SK-N-SH (cell line): ENCODE data around the gene LVRN.

Source experiments
- ELF1 ChIP-seq: IDR thresholded peaks from 2 replicates; pipeline ENCODE4 v1.4.0; 2012
- EZH2phosphoT487 ChIP-seq: fragments of 200-600 bp; sonication (generic); IDR thresholded peaks from 2 replicates; pipeline ENCODE4 v1.6.1; 2017; ENCODE audit warnings: low read depth, mixed run types, mild to moderate bottlenecking, antibody characterized with exemption, moderate library complexity, borderline replicate concordance
- GABPA ChIP-seq: IDR thresholded peaks from 2 replicates; pipeline ENCODE4 v1.4.0; 2012; ENCODE audit warnings: low read depth, mild to moderate bottlenecking
- MXI1 ChIP-seq: IDR thresholded peaks from 2 replicates; pipeline ENCODE4 v1.6.1; 2012; ENCODE audit warnings: mild to moderate bottlenecking, low read depth, low read length, improper control_type of control experiment
- POLR2AphosphoS5 ChIP-seq: IDR thresholded peaks from 2 replicates; pipeline ENCODE4 v1.6.1; 2012; ENCODE audit warnings: low read depth, low read length
- RAD21 ChIP-seq: IDR thresholded peaks from 2 replicates; pipeline ENCODE4 v1.6.1; 2012; ENCODE audit warnings: mild to moderate bottlenecking, low read length
- RCOR1 ChIP-seq: fragments of 150-350 bp; IDR thresholded peaks from 2 replicates; pipeline ENCODE4 v1.6.1; 2017; ENCODE audit warnings: antibody characterized with exemption, low read length
- SIN3A ChIP-seq: IDR thresholded peaks from 2 replicates; pipeline ENCODE4 v1.6.1; 2012; ENCODE audit warnings: low read depth, mild to moderate bottlenecking, low read length, moderate library complexity, borderline replicate concordance
- TAF1 ChIP-seq: IDR thresholded peaks from 2 replicates; pipeline ENCODE4 v1.6.1; 2012; ENCODE audit warnings: low read depth, mild to moderate bottlenecking, low read length, moderate library complexity, borderline replicate concordance
- TCF12 ChIP-seq: IDR thresholded peaks from 2 replicates; pipeline ENCODE4 v1.4.0; 2012
- TEAD4 ChIP-seq: IDR thresholded peaks from 2 replicates; pipeline ENCODE4 v1.4.0; 2012; ENCODE audit warnings: mild to moderate bottlenecking, borderline replicate concordance; ENCODE audit not compliant: insufficient read depth
- YY1 ChIP-seq: IDR thresholded peaks from 2 replicates; pipeline ENCODE4 v1.4.0; 2012; ENCODE audit warnings: low read depth, mild to moderate bottlenecking
- TF ChIP-seq, protein P1 (sequence below): fragments of 200-600 bp; sonication (generic); IDR thresholded peaks from 2 replicates; pipeline ENCODE4 v1.6.1; 2017; ENCODE audit warnings: antibody characterized with exemption, mild to moderate bottlenecking, moderate library complexity
- TF ChIP-seq, protein P2 (sequence below): IDR thresholded peaks from 2 replicates; pipeline ENCODE4 v1.4.0; 2012; ENCODE audit warnings: low read depth

DNA sequence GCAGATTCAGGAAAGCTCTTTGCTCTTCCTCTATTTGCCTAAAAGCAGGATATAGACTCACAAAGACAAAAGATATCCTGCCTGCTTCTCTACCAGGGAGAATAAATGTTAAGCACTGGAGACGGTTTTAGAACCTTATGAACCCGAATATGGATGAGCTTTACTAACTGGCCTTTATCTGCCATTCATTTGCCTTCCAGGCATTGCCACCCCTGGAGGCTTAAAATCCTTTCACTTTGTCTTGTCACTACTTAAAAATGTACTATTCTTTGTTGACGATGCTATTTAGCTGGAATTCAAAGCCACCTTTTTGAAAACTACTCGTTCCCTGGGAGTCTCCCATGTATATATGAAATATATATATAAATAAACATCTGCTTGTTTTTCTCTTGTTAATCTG is 23.2 kb upstream of the LVRN start:
- no peak for TF ChIP-seq POLR2AphosphoS5
- no peak for TF ChIP-seq EZH2phosphoT487
- TF ChIP-seq, protein P1, sequence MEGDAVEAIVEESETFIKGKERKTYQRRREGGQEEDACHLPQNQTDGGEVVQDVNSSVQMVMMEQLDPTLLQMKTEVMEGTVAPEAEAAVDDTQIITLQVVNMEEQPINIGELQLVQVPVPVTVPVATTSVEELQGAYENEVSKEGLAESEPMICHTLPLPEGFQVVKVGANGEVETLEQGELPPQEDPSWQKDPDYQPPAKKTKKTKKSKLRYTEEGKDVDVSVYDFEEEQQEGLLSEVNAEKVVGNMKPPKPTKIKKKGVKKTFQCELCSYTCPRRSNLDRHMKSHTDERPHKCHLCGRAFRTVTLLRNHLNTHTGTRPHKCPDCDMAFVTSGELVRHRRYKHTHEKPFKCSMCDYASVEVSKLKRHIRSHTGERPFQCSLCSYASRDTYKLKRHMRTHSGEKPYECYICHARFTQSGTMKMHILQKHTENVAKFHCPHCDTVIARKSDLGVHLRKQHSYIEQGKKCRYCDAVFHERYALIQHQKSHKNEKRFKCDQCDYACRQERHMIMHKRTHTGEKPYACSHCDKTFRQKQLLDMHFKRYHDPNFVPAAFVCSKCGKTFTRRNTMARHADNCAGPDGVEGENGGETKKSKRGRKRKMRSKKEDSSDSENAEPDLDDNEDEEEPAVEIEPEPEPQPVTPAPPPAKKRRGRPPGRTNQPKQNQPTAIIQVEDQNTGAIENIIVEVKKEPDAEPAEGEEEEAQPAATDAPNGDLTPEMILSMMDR = no peak
- no peak for TF ChIP-seq TAF1
- no peak for TF ChIP-seq RAD21
- TF ChIP-seq, protein P2, sequence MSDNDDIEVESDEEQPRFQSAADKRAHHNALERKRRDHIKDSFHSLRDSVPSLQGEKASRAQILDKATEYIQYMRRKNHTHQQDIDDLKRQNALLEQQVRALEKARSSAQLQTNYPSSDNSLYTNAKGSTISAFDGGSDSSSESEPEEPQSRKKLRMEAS = no peak
- TF ChIP-seq SIN3A = no peak
- TF ChIP-seq YY1 = no peak
- no peak for TF ChIP-seq TEAD4
- TF ChIP-seq ELF1 = no peak
- no peak for TF ChIP-seq RCOR1
- TF ChIP-seq MXI1 = no peak
- TF ChIP-seq TCF12 = no peak
- no peak for TF ChIP-seq GABPA
